Measurements from ENCODE around the gene SARDH. TPM values are rescaled to one million over a fixed set of nuclear protein-coding genes. Genes with fewer than 3 reads are reported as not detected.

Gene SARDH
- total RNA-seq, 2 donors from 2014 or later = 20.2 to 61.0 TPM

DNA sequence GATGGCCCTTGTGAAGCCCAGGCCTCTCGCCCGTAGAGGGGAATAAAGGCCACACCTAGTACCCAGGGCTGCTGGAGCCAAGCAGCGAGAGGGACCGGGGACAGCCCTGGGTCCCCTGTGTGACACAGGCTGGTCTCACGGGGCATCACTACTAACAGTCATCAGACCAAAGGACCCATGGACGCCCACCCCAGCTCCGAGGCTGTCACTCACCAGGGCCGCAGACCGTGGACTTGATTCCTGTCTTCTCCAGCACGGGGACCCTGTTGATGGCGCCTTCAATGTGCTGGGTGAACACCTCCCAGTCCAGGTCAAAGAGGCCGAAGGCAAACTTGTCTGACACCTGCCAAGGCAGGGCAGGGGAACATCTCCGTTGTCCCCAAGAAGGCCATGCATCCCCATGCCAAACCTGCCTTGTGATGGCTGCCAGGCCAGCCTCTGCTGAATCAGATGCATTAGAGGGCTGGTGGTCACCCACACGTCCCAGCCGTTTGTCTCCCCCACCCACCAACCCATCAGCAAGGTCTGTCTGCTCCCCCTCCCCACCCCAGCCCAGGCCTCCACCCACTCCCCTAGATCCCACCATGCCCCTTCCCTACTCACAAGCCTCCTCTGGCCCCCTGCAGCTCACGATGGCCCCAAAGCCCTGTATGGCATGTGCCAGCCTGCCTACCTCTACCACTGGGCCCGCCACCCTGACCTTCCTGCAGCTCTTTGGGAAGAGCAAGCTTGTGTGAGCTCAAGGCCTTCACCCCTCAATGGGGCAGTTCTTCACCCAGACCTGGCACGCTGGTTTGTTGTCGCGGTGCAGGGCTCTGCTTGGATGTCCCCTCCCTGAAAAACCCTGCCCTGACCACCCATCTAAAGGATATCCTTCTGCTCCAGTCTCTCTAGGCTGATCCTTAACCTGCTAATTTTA lies 20.8 kb downstream of the SARDH start:
- intact Hi-C loops (cut with DNase I) = no loop called here
- no peaks in the 10 kb centered on the region for H3K4me1 ChIP-seq
- 91 to 98% methylated on average over 6 to 20 of the region's 20 CpGs for WGBS, 2 donors
- H3K27ac ChIP-seq = no peak overlapping the region
- no peak for ATAC-seq
- TF ChIP-seq POLR2A (IDR thresholded peaks at IDR 0.05) (no peak), CTCF (IDR thresholded peaks at IDR 0.05) (no peak)
- no peaks in the 10 kb centered on the region for H3K27me3 ChIP-seq
- DNase-seq = peak in 1 of 4 donors; percentile 9
- H3K4me3 ChIP-seq = no peak overlapping the region
- no peaks in the 10 kb centered on the region for H3K36me3 ChIP-seq (replicated peaks in 1 of 2; ENCODE audit: insufficient read depth in 1 of 2, low read depth in 2 of 2)
- H3K9me3 ChIP-seq = no peaks in the 10 kb centered on the region

DNA sequence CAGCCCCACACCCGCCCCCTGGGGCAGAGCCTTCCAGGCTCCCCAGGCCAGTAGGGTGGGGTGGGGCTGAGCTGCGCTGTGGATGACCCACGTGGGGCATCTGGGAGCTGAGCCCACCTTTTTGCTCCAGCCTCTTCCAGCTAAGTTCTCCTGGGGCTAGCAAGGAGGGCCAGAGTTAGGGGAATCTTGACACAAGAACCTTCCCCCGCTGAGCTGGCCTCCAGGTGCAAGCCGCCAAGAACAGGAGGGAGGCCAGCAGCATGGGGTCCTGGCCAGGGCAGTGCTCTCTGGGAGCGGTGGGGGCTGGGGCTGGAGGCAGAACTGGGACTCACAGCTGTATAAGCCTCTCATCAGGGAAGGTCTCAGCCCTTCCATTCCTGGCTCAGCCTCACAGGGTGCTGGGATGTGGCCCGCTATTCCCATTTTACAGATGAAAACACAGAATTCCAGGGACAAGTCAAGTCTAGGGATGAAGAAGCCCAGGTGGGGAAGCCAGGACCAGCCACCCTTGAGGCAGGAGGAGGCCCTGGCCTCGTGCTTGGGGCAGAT lies 21.5 kb downstream of the SARDH start:
- Histone ChIP-seq H3K27ac (peak overlapping the region in 1 of 4 donors; percentile 50), H3K27me3 (no peaks in the 10 kb centered on the region), H3K4me3 (no peak overlapping the region), H3K4me1 (no peaks in the 10 kb centered on the region), H3K36me3 (replicated peaks in 1 of 2; ENCODE audit: insufficient read depth in 1 of 2, low read depth in 2 of 2) (no peaks in the 10 kb centered on the region), H3K9me3 (no peaks in the 10 kb centered on the region)
- TF ChIP-seq CTCF (IDR thresholded peaks at IDR 0.05) (no peak), POLR2A (IDR thresholded peaks at IDR 0.05) (no peak)
- WGBS, 2 donors = 77 to 81% methylated on average over 5 to 7 of the region's 8 CpGs
- DNase-seq = peak in 1 of 4 donors; percentile 9
- no peak for ATAC-seq
- intact Hi-C loops (cut with DNase I) = no loop called here

DNA sequence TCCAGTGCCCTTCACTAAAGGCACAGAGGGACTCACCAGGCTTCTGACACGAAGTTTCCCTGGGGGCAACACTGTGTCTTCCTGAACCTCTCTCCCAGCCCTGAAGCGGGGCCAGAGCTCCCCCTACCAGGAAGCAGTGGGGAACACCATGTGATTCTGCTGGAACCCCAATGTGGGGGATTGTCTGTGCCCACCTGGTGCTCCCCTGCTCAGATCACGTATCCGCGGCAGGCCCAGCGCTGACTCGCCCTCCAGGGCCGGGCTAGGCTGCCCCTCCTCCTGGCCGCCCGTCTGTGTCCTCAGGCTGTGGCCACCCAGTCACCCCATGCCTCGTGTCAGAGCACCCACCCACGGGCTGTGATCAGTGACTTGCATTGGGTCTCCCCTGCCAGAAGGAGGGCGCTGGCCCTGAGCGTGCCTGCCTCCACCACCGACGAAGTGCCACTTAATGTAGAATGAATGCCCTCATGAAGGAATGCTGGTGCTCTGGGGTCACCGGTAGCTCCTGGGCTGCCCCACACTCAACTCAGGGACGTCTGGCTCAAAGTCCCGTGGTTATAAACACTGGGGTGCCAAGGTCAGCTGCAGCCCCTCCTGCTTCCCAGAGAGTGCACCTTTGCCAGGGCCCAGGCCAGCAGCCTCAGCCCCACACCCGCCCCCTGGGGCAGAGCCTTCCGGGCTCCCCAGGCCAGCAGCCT lies 22.1 kb downstream of the SARDH start:
- Histone ChIP-seq H3K27me3 (no peaks in the 10 kb centered on the region), H3K4me3 (no peak overlapping the region), H3K9me3 (no peaks in the 10 kb centered on the region), H3K36me3 (replicated peaks in 1 of 2; ENCODE audit: insufficient read depth in 1 of 2, low read depth in 2 of 2) (no peaks in the 10 kb centered on the region), H3K27ac (peak overlapping the region in 2 of 4 donors; percentile 16 to 50), H3K4me1 (no peaks in the 10 kb centered on the region)
- WGBS, 2 donors = 72 to 78% methylated on average over 3 to 15 of the region's 21 CpGs
- ATAC-seq (peak; percentile 10), DNase-seq (peak in 1 of 4 donors; percentile 12)
- intact Hi-C loops (cut with DNase I) = no loop called here
- TF ChIP-seq POLR2A (IDR thresholded peaks at IDR 0.05) (no peak), CTCF (IDR thresholded peaks at IDR 0.05) (no peak)

GRCh38 chr9:133715295-133715865 lies 22.8 kb downstream of the SARDH start:
- Histone ChIP-seq H3K4me1 (no peaks in the 10 kb centered on the region), H3K9me3 (no peaks in the 10 kb centered on the region), H3K4me3 (no peak overlapping the region), H3K36me3 (replicated peaks in 1 of 2; ENCODE audit: insufficient read depth in 1 of 2, low read depth in 2 of 2) (no peaks in the 10 kb centered on the region), H3K27ac (peak overlapping the region in 2 of 4 donors; percentile 16 to 50), H3K27me3 (no peaks in the 10 kb centered on the region)
- 85 to 86% methylated on average over 13 to 21 of the region's 23 CpGs for WGBS, 2 donors
- TF ChIP-seq CTCF (IDR thresholded peaks at IDR 0.05) (no peak), POLR2A (IDR thresholded peaks at IDR 0.05) (no peak)
- intact Hi-C loops (cut with DNase I) = no loop called here
- DNase-seq = peak in 1 of 4 donors; percentile 17
- peak; percentile 28 for ATAC-seq
